Tibial nerve (tissue), 4 donors: ENCODE results near the gene PROX1.

Experiments used
- CTCF ChIP-seq, 5 experiments: fragments of 200-600 bp in 3 of 5; fragments of 450-650 bp in 2 of 5; sonication (generic) in 3 of 5; IDR thresholded peaks; one replicate each; pipeline ENCODE4 v1.5.1; 2016 to 2019; ENCODE audit warnings: antibody characterized with exemption in 5 of 5, mild to moderate bottlenecking in 3 of 5, moderate library complexity in 2 of 5
- EP300 ChIP-seq, 2 donors: sonication (generic); formaldehyde crosslinking; IDR thresholded peaks; one replicate each; pipeline ENCODE4 v1.6.1; 2017; ENCODE audit warnings: antibody characterized with exemption in 2 of 2, mild to moderate bottlenecking in 1 of 2
- POLR2A ChIP-seq, 2 donors: fragments of 450-650 bp; IDR thresholded peaks; one replicate each; pipeline ENCODE4 v1.6.1; 2017; ENCODE audit warnings: antibody characterized with exemption in 2 of 2, mild to moderate bottlenecking in 2 of 2, moderate library complexity in 2 of 2

GRCh38 chr1:214002060-214002459 lies 14.3 kb downstream of the PROX1 start:
- TF ChIP-seq POLR2A (IDR thresholded peaks at IDR 0.05) (no peak), CTCF (IDR thresholded peaks at IDR 0.05) (no peak), EP300 (IDR thresholded peaks at IDR 0.05) (no peak)
